Measurements from ENCODE around the gene KIF16B.

The KIF16B gene

DNA sequence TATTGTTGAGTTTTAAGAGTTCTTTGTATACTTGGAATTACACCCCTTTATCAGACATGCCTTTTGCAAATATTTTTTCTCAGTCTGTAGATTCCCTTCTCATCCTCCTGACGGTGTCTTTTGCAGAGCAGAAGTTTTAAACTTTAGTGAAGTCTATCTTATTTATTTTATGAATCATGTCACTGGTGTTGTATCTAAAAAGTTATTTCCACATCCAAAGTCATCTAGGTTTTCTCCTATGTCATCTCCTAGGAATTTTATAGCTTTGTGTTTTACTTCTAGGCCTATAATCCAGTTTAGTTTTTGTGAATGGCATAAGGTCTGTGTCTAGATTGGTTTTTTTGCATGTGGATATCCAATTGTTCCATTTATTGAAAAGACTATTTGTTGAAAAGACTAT, 271.3 kb downstream of the KIF16B start:
- no peak overlapping the region for H3K4me3 Mint-ChIP-seq
- H3K27me3 Mint-ChIP-seq = no peaks in the 10 kb centered on the region
- H3K4me1 Mint-ChIP-seq = no peaks in the 10 kb centered on the region
- peaks cover 23% of the 10 kb centered on the region for H3K9me3 Mint-ChIP-seq
- H3K36me3 Mint-ChIP-seq = peaks cover 72% of the 10 kb centered on the region
- ATAC-seq = no peak
- no peak overlapping the region for H3K27ac Mint-ChIP-seq

DNA sequence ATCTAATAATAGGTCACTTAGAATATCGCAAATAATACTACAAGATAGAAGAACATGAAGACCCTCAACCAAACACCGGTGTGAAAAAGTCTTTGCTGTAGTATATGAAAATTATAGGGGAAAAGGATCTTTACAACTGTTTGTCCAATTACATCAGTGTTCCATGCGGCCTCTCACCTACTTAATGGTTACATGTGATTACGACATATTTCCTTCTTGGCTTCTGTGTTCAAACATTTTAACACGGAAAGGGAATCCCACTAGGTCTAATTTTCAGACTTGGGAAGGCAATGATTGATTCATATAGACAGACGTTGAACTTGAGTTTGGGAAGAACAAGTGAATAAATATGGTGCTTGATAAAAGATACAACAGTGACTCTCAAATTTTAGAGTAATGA, 273.4 kb downstream of the KIF16B start:
- Mint-ChIP-seq H3K4me3 (no peak overlapping the region), H3K27me3 (no peaks in the 10 kb centered on the region), H3K4me1 (no peaks in the 10 kb centered on the region), H3K27ac (no peak overlapping the region), H3K9me3 (peaks cover 16% of the 10 kb centered on the region), H3K36me3 (peaks cover 52% of the 10 kb centered on the region)
- ATAC-seq = no peak

- ATAC-seq = no peak
- Mint-ChIP-seq H3K9me3 (peaks cover 2% of the 10 kb centered on the region), H3K27me3 (no peaks in the 10 kb centered on the region), H3K36me3 (peaks cover 30% of the 10 kb centered on the region), H3K4me1 (no peaks in the 10 kb centered on the region), H3K27ac (no peak overlapping the region), H3K4me3 (no peak overlapping the region)
Measured at GRCh38 chr20:16296931-16297330, 276.3 kb downstream of the KIF16B start.

GRCh38 chr20:16295534-16295933, 277.7 kb downstream of the KIF16B start:
- ATAC-seq = no peak
- Mint-ChIP-seq H3K27ac (no peak overlapping the region), H3K36me3 (peaks cover 27% of the 10 kb centered on the region), H3K4me1 (no peaks in the 10 kb centered on the region), H3K27me3 (no peaks in the 10 kb centered on the region), H3K9me3 (no peaks in the 10 kb centered on the region), H3K4me3 (no peak overlapping the region)

DNA sequence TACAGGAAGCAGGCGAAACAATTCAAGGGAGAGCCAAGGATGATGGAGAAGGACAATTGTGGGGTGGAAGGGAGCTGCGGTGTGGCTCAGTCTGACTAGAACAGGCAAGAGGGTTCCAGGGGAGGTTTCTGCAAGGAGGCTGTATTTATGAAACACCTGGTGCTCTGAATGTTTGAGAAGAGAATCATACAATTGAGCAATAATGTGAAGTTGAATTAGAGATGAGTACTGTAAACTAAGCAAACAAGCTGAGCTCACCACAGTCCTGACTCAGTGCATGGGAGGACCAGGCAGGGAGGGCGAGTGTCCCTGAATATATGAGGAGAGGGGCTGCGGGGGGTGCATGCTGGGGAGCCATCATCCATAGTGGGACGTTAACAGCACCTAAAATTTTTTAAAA, 279.7 kb downstream of the KIF16B start:
- Mint-ChIP-seq H3K36me3 (peaks cover 28% of the 10 kb centered on the region), H3K27ac (no peak overlapping the region), H3K9me3 (no peaks in the 10 kb centered on the region), H3K4me3 (no peak overlapping the region), H3K4me1 (no peaks in the 10 kb centered on the region), H3K27me3 (no peaks in the 10 kb centered on the region)
- ATAC-seq = no peak

GRCh38 chr20:16292226-16292880, 280.9 kb downstream of the KIF16B start:
- Mint-ChIP-seq H3K27me3 (no peaks in the 10 kb centered on the region), H3K27ac (no peak overlapping the region), H3K4me3 (no peak overlapping the region), H3K9me3 (no peaks in the 10 kb centered on the region), H3K36me3 (peaks cover 17% of the 10 kb centered on the region), H3K4me1 (no peaks in the 10 kb centered on the region)
- no peak for ATAC-seq

GRCh38 chr20:16290358-16290757, 282.9 kb downstream of the KIF16B start:
- Mint-ChIP-seq H3K27ac (no peak overlapping the region), H3K4me1 (no peaks in the 10 kb centered on the region), H3K4me3 (no peak overlapping the region), H3K27me3 (no peaks in the 10 kb centered on the region), H3K36me3 (peaks cover 17% of the 10 kb centered on the region), H3K9me3 (no peaks in the 10 kb centered on the region)
- no peak for ATAC-seq

GRCh38 chr20:16287776-16288175, 285.5 kb downstream of the KIF16B start:
- Mint-ChIP-seq H3K4me3 (no peak overlapping the region), H3K27ac (no peak overlapping the region), H3K27me3 (no peaks in the 10 kb centered on the region), H3K36me3 (peaks cover 29% of the 10 kb centered on the region), H3K4me1 (peaks cover 7% of the 10 kb centered on the region), H3K9me3 (no peaks in the 10 kb centered on the region)
- no peak for ATAC-seq

DNA sequence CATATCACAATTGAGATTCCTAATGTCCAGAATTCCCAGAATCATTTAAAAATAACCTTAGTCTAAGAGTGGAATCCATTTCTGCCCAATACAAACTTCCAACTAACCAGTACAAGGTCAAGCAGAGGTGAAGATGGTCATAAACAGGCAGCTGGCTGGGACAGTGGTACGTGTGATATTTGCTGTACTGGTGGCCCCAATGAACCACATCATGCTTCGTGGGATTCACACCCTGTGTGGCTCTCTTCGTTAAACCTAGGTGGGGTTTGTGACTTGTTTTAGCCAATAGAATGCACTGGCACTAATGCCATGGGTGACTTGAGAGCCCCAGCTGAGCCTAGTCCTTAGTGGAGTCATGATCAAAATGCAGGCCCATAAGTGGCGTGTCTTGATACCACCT, 286.6 kb downstream of the KIF16B start:
- no peaks in the 10 kb centered on the region for H3K27me3 Mint-ChIP-seq
- H3K4me3 Mint-ChIP-seq = no peak overlapping the region
- ATAC-seq = no peak
- no peaks in the 10 kb centered on the region for H3K9me3 Mint-ChIP-seq
- no peak overlapping the region for H3K27ac Mint-ChIP-seq
- peaks cover 40% of the 10 kb centered on the region for H3K36me3 Mint-ChIP-seq
- H3K4me1 Mint-ChIP-seq = peaks cover 7% of the 10 kb centered on the region

DNA sequence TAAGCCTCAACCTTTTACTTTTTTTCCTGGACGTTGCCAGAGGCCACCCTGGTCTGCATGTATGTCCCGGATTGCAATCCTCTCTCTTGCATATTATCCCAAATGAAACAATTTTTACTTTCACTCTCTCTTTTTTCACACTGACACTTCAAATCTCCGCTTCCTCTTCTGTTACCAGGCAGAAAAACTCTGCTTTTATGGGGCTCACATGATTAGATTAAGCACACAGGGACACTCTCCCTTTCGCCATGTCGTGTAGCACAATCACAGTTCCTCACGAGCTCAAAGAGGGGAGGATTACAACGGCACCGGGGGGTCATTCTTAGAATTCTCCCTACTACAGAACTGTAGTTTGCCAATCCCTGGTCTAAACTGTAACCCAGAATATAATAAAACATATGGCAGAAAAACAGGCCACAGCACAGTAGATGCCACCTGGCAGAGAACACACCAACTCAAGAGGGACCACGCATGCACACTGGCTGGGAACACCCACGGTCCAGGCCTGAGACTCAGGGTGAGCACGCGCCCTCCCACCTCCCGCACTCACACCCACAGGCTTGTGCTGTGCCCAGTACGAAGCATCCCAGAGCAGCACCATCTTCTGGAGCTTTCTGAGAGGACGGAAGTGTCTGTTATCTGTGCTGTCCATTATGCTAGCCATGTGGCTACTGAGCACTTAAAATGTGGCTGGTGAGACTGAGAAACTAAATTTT, 288.7 kb downstream of the KIF16B start:
- H3K27me3 Mint-ChIP-seq = no peaks in the 10 kb centered on the region

GRCh38 chr20:16283978-16284377, 289.3 kb downstream of the KIF16B start:
- no peak for ATAC-seq
- H3K4me3 Mint-ChIP-seq = no peak overlapping the region
- H3K36me3 Mint-ChIP-seq = peaks cover 26% of the 10 kb centered on the region
- H3K4me1 Mint-ChIP-seq = peaks cover 7% of the 10 kb centered on the region
- H3K9me3 Mint-ChIP-seq = no peaks in the 10 kb centered on the region
- H3K27me3 Mint-ChIP-seq = no peaks in the 10 kb centered on the region
- H3K27ac Mint-ChIP-seq = no peak overlapping the region

More for the DNA sequence above, 288.7 kb downstream of the KIF16B start:
- peaks cover 7% of the 10 kb centered on the region for H3K4me1 Mint-ChIP-seq
- no peak overlapping the region for H3K4me3 Mint-ChIP-seq
- H3K9me3 Mint-ChIP-seq = no peaks in the 10 kb centered on the region
- no peak overlapping the region for H3K27ac Mint-ChIP-seq
- ATAC-seq = no peak
- peaks cover 30% of the 10 kb centered on the region for H3K36me3 Mint-ChIP-seq

- no peaks in the 10 kb centered on the region for H3K9me3 Mint-ChIP-seq
- peaks cover 26% of the 10 kb centered on the region for H3K36me3 Mint-ChIP-seq
- no peaks in the 10 kb centered on the region for H3K27me3 Mint-ChIP-seq
- no peak overlapping the region for H3K27ac Mint-ChIP-seq
- ATAC-seq = no peak
- H3K4me3 Mint-ChIP-seq = no peak overlapping the region
- peaks cover 7% of the 10 kb centered on the region for H3K4me1 Mint-ChIP-seq
Measured at GRCh38 chr20:16283307-16283706, 289.9 kb downstream of the KIF16B start.

DNA sequence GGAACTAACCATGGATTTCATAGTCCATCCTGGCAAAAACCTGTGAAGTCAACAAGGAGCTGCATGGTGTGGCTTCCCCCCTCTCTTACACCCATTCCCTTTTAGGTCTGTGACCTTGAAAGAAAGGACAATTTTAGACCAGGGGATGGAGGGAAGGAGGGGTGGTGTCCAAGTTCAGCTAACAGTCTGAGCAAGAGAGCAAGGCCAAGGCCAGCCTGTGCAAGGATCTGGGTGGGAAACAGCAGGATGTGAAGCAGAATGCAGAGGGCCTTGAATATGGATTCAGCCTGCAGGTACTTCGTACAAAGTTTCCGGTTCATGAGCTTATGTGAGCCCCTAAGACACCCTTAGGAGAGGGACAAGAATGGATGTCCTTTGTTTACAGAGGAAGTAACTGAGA, 293.0 kb downstream of the KIF16B start:
- H3K36me3 Mint-ChIP-seq = peaks cover 32% of the 10 kb centered on the region

DNA sequence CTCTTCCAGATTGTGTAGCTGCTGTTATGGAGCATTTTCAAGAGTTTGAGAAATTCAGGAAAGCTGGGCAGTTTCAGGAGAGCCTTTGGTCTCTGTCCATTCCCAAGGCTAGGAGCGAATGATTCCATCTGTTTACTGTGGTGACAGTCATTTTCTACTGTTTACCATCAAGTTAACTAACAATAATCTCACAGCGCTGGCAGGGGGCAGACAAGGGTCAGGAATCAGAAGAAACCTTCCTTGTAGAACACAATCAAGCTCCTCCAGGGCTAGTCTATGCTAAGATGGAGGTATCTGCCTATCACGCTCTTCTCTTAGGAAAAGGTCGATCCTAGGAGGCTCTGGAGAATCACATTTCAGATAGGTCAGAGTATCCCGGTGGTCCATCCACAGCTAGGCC, 293.9 kb downstream of the KIF16B start:
- H3K4me3 Mint-ChIP-seq = no peak overlapping the region
- H3K4me1 Mint-ChIP-seq = peaks cover 19% of the 10 kb centered on the region
- H3K27ac Mint-ChIP-seq = no peak overlapping the region
- peaks cover 28% of the 10 kb centered on the region for H3K36me3 Mint-ChIP-seq
- ATAC-seq = no peak
- no peaks in the 10 kb centered on the region for H3K27me3 Mint-ChIP-seq
- H3K9me3 Mint-ChIP-seq = no peaks in the 10 kb centered on the region

More for the DNA sequence above, 293.0 kb downstream of the KIF16B start:
- no peak for ATAC-seq
- Mint-ChIP-seq H3K4me3 (no peak overlapping the region), H3K4me1 (peaks cover 23% of the 10 kb centered on the region), H3K9me3 (no peaks in the 10 kb centered on the region), H3K27ac (no peak overlapping the region), H3K27me3 (no peaks in the 10 kb centered on the region)

GRCh38 chr20:16273812-16274555, 299.3 kb downstream of the KIF16B start:
- Mint-ChIP-seq H3K9me3 (no peaks in the 10 kb centered on the region), H3K36me3 (peaks cover 43% of the 10 kb centered on the region), H3K27me3 (no peaks in the 10 kb centered on the region), H3K4me3 (no peak overlapping the region), H3K4me1 (peaks cover 16% of the 10 kb centered on the region), H3K27ac (no peak overlapping the region)
- ATAC-seq = no peak

Measured in stimulated activated memory B cell treated with anti-CD40 and anti-IgM and Interleukin-4, amounts not matched to agents 10 μg/mL and 1 μg/mL and 100 μg/mL, for 72 hours (primary cell).